NCI-H446 (cell line): Measurements from ENCODE around the gene SLC6A18.

Source experiments
- DNase-seq, 2 experiments: peaks; one replicate each; lab custom pipeline; 2025; lab: John Stamatoyannopoulos, UW

SLC6A18 gene

GRCh38 chr5:1231354-1231905, 6.2 kb downstream of the SLC6A18 start:
- DNase-seq: no peak

GRCh38 chr5:1232780-1233179, 7.6 kb downstream of the SLC6A18 start:
- DNase-seq: no peak

- no peak for DNase-seq
These were observed 10.2 kb downstream of the SLC6A18 start for GRCh38 chr5:1235379-1235778.

GRCh38 chr5:1235838-1236237, 10.7 kb downstream of the SLC6A18 start:
- DNase-seq: no peak

GRCh38 chr5:1239505-1240251, 14.5 kb downstream of the SLC6A18 start:
- DNase-seq: no peak

- no peak for DNase-seq
These were observed 15.5 kb downstream of the SLC6A18 start for GRCh38 chr5:1240496-1241260.

- DNase-seq: no peak
These were observed 16.4 kb downstream of the SLC6A18 start for GRCh38 chr5:1241509-1242080.

GRCh38 chr5:1242733-1243486, 17.7 kb downstream of the SLC6A18 start:
- no peak for DNase-seq

GRCh38 chr5:1243487-1244130, 18.4 kb downstream of the SLC6A18 start:
- DNase-seq: no peak

GRCh38 chr5:1244255-1244654, 19.1 kb downstream of the SLC6A18 start:
- no peak for DNase-seq

GRCh38 chr5:1244976-1245375, 19.8 kb downstream of the SLC6A18 start:
- DNase-seq: no peak

GRCh38 chr5:1245905-1246576, 20.9 kb downstream of the SLC6A18 start:
- DNase-seq: no peak

GRCh38 chr5:1246711-1247431, 21.7 kb downstream of the SLC6A18 start:
- no peak for DNase-seq

GRCh38 chr5:1247811-1248210, 22.6 kb downstream of the SLC6A18 start:
- no peak for DNase-seq

GRCh38 chr5:1249366-1250280, 24.4 kb downstream of the SLC6A18 start:
- no peak for DNase-seq

GRCh38 chr5:1251678-1252580, 26.7 kb downstream of the SLC6A18 start:
- DNase-seq: no peak

- no peak for DNase-seq
These were observed 27.5 kb downstream of the SLC6A18 start for GRCh38 chr5:1252681-1253080.

GRCh38 chr5:1253456-1254105, 28.4 kb downstream of the SLC6A18 start:
- DNase-seq: no peak
